ENCODE data around the gene HRH2.

GRCh38 chr5:175735701-175736100 lies 77.8 kb downstream of the HRH2 start:
- TF ChIP-seq CTCF (conservative IDR thresholded peaks at IDR 0.05) (no peak), EZH2 (IDR thresholded peaks at IDR 0.05; ENCODE audit: low read depth) (no peak)

Data from PC-9 (cell line).